ENCODE results near the gene RGS1. TPM values are rescaled to one million over a fixed set of nuclear protein-coding genes. Genes with fewer than 3 reads are reported as not detected.

RGS1 gene
- total and polyA plus RNA-seq, 2 donors = 51.2 to 96.8 TPM

- no peak for DNase-seq (ENCODE audit: extremely low spot score)
- Histone ChIP-seq H3K36me3 (ENCODE audit: insufficient read depth) (no peaks in the 10 kb centered on the region), H3K4me1 (ENCODE audit: insufficient read depth) (no peaks in the 10 kb centered on the region), H3K4me3 (ENCODE audit: low read depth, low read length) (no peak overlapping the region), H3K27ac (ENCODE audit: low read depth) (no peak overlapping the region)
- 88% methylated on average over 3 of the region's 3 CpGs for WGBS
Observed at GRCh38 chr1:192580351-192580962, 4.9 kb downstream of the RGS1 start.

- DNase-seq (ENCODE audit: extremely low spot score) = no peak
- no peak overlapping the region for H3K4me3 ChIP-seq (ENCODE audit: low read depth, low read length)
- 81% methylated on average over 4 of the region's 4 CpGs for WGBS
- H3K4me1 ChIP-seq (ENCODE audit: insufficient read depth) = no peaks in the 10 kb centered on the region
- no peaks in the 10 kb centered on the region for H3K36me3 ChIP-seq (ENCODE audit: insufficient read depth)
- no peak overlapping the region for H3K27ac ChIP-seq (ENCODE audit: low read depth)
Observed at GRCh38 chr1:192581131-192581927, 5.8 kb downstream of the RGS1 start.

GRCh38 chr1:192584866-192585265 is 9.3 kb downstream of the RGS1 start:
- WGBS = 83% methylated on average over 1 of the region's 1 CpG
- Histone ChIP-seq H3K27ac (ENCODE audit: low read depth) (no peak overlapping the region), H3K36me3 (ENCODE audit: insufficient read depth) (no peaks in the 10 kb centered on the region), H3K4me1 (ENCODE audit: insufficient read depth) (no peaks in the 10 kb centered on the region), H3K4me3 (ENCODE audit: low read depth, low read length) (no peak overlapping the region)
- DNase-seq (ENCODE audit: extremely low spot score) = no peak

GRCh38 chr1:192587386-192588266 is 12.1 kb downstream of the RGS1 start:
- DNase-seq (ENCODE audit: extremely low spot score) = no peak
- H3K4me1 ChIP-seq (ENCODE audit: insufficient read depth) = no peaks in the 10 kb centered on the region
- no peaks in the 10 kb centered on the region for H3K36me3 ChIP-seq (ENCODE audit: insufficient read depth)
- H3K27ac ChIP-seq (ENCODE audit: low read depth) = no peak overlapping the region
- WGBS = 87% methylated on average over 5 of the region's 5 CpGs
- H3K4me3 ChIP-seq (ENCODE audit: low read depth, low read length) = no peak overlapping the region

- no peak for DNase-seq (ENCODE audit: extremely low spot score)
- H3K36me3 ChIP-seq (ENCODE audit: insufficient read depth) = no peaks in the 10 kb centered on the region
- no peak overlapping the region for H3K27ac ChIP-seq (ENCODE audit: low read depth)
- WGBS = 65% methylated on average over 1 of the region's 1 CpG
- H3K4me3 ChIP-seq (ENCODE audit: low read depth, low read length) = no peak overlapping the region
- H3K4me1 ChIP-seq (ENCODE audit: insufficient read depth) = no peaks in the 10 kb centered on the region
Observed at GRCh38 chr1:192588546-192588945, 13.0 kb downstream of the RGS1 start.

- Histone ChIP-seq H3K36me3 (ENCODE audit: insufficient read depth) (no peaks in the 10 kb centered on the region), H3K27ac (ENCODE audit: low read depth) (no peak overlapping the region), H3K4me3 (ENCODE audit: low read depth, low read length) (no peak overlapping the region), H3K4me1 (ENCODE audit: insufficient read depth) (no peaks in the 10 kb centered on the region)
- DNase-seq (ENCODE audit: extremely low spot score) = no peak
- WGBS = 78% methylated on average over 3 of the region's 3 CpGs
Observed at GRCh38 chr1:192589813-192590212, 14.2 kb downstream of the RGS1 start.

DNA sequence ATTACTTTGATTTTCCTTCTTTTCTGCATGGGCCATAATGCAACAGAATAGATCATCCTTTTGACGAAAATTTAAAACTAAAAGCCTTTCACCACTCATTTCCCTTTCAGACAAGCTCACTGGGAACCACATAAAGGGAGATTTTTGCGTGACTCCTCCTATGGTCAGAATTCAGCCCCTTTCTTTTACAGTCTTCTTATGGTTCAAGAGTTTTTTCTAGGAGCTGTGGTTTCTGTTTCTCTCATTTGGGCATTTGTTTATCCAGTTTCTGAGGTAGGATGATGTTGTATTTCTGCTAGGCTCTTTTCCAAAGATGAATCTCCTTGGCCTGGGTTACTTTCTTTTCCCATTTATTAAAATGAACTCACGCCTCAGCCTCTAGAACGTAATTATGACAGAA is 16.9 kb downstream of the RGS1 start:
- DNase-seq (ENCODE audit: extremely low spot score) = no peak
- no peak overlapping the region for H3K4me3 ChIP-seq (ENCODE audit: low read depth, low read length)
- no peaks in the 10 kb centered on the region for H3K36me3 ChIP-seq (ENCODE audit: insufficient read depth)
- H3K4me1 ChIP-seq (ENCODE audit: insufficient read depth) = no peaks in the 10 kb centered on the region
- H3K27ac ChIP-seq (ENCODE audit: low read depth) = no peak overlapping the region
- WGBS = 34% methylated on average over 4 of the region's 4 CpGs

GRCh38 chr1:192592981-192593708 is 17.6 kb downstream of the RGS1 start:
- Histone ChIP-seq H3K36me3 (ENCODE audit: insufficient read depth) (no peaks in the 10 kb centered on the region), H3K4me1 (ENCODE audit: insufficient read depth) (no peaks in the 10 kb centered on the region), H3K27ac (ENCODE audit: low read depth) (no peak overlapping the region), H3K4me3 (ENCODE audit: low read depth, low read length) (no peak overlapping the region)
- no peak for DNase-seq (ENCODE audit: extremely low spot score)
- WGBS = 91% methylated on average over 2 of the region's 2 CpGs

GRCh38 chr1:192595299-192595698 is 19.7 kb downstream of the RGS1 start:
- no peaks in the 10 kb centered on the region for H3K36me3 ChIP-seq (ENCODE audit: insufficient read depth)
- 74% methylated on average over 3 of the region's 3 CpGs for WGBS
- DNase-seq (ENCODE audit: extremely low spot score) = no peak
- H3K4me3 ChIP-seq (ENCODE audit: low read depth, low read length) = no peak overlapping the region
- no peak overlapping the region for H3K27ac ChIP-seq (ENCODE audit: low read depth)
- no peaks in the 10 kb centered on the region for H3K4me1 ChIP-seq (ENCODE audit: insufficient read depth)

- DNase-seq (ENCODE audit: extremely low spot score) = no peak
- WGBS = 83% methylated on average over 3 of the region's 3 CpGs
- H3K4me3 ChIP-seq (ENCODE audit: low read depth, low read length) = no peak overlapping the region
- H3K27ac ChIP-seq (ENCODE audit: low read depth) = no peak overlapping the region
- H3K36me3 ChIP-seq (ENCODE audit: insufficient read depth) = no peaks in the 10 kb centered on the region
- no peaks in the 10 kb centered on the region for H3K4me1 ChIP-seq (ENCODE audit: insufficient read depth)
Observed at GRCh38 chr1:192598589-192598988, 23.0 kb downstream of the RGS1 start.

- no peaks in the 10 kb centered on the region for H3K4me1 ChIP-seq (ENCODE audit: insufficient read depth)
- DNase-seq (ENCODE audit: extremely low spot score) = no peak
- H3K4me3 ChIP-seq (ENCODE audit: low read depth, low read length) = no peak overlapping the region
- H3K36me3 ChIP-seq (ENCODE audit: insufficient read depth) = no peaks in the 10 kb centered on the region
- WGBS = 88% methylated on average over 1 of the region's 1 CpG
- H3K27ac ChIP-seq (ENCODE audit: low read depth) = no peak overlapping the region
Observed at GRCh38 chr1:192600275-192600674, 24.7 kb downstream of the RGS1 start.

DNA sequence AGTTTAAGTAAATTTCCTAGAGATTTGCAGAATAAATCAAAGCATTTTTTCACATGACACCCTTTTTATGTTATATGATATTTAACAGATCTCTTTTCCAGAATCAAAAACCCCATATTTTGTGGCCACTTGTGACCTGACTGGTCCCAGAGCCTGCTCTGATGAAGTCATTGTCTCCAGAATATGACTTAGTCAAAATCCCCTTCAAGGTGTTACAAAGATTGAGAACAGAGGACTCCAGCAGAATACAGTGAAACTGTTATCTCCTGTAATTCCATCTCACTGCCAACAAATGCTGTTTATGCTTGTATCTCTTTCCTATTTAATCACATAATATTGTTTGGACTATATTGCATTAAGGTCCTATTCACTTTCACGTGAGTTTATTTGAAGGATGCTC is 25.6 kb downstream of the RGS1 start:
- WGBS = 69% methylated on average over 1 of the region's 1 CpG
- Histone ChIP-seq H3K4me3 (ENCODE audit: low read depth, low read length) (no peak overlapping the region), H3K27ac (ENCODE audit: low read depth) (no peak overlapping the region), H3K36me3 (ENCODE audit: insufficient read depth) (no peaks in the 10 kb centered on the region), H3K4me1 (ENCODE audit: insufficient read depth) (no peaks in the 10 kb centered on the region)
- no peak for DNase-seq (ENCODE audit: extremely low spot score)

- no peaks in the 10 kb centered on the region for H3K36me3 ChIP-seq (ENCODE audit: insufficient read depth)
- no peak for DNase-seq (ENCODE audit: extremely low spot score)
- no peaks in the 10 kb centered on the region for H3K4me1 ChIP-seq (ENCODE audit: insufficient read depth)
- H3K27ac ChIP-seq (ENCODE audit: low read depth) = no peak overlapping the region
- H3K4me3 ChIP-seq (ENCODE audit: low read depth, low read length) = no peak overlapping the region
Observed at GRCh38 chr1:192601567-192601966, 26.0 kb downstream of the RGS1 start.

Data from urinary bladder (tissue), 4 donors.